Measurements from ENCODE around the gene STAMBPL1. TPM values are rescaled to one million over a fixed set of nuclear protein-coding genes. Genes with fewer than 3 reads are reported as not detected.

The STAMBPL1 gene
- total RNA-seq, 1 experiment from 2014 or later: 25.2 TPM

DNA sequence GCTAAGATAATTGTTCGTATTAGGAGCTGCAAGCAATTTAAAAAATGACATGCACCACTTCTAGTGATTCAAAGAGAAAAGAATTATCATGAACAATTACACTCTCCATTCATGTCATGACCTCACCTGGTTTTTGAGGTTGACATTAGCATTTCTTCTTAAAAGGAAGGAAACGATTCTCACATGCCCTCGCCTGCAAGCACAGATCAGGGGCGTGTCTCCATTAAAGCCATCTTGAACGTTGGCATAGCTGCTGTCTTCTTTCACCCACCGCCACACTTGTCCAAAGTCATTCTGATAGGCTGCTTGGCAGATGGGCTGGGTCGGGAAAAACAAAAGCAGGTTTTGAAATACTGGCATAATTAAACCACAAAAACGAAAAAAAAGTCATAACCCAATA, 48.3 kb upstream of the STAMBPL1 start:
- H3K4me3 ChIP-seq (ENCODE audit: low read depth in 2 of 2, low read length in 2 of 2): no peak overlapping the region
- peaks cover 3% of the 10 kb centered on the region; the same call in 1 of the 2 replicates for H3K4me1 ChIP-seq (ENCODE audit: control insufficient read depth, insufficient read depth, low read length)
- H3K9me3 ChIP-seq (ENCODE audit: control insufficient read depth, insufficient read depth, low read depth, low read length): no peaks in the 10 kb centered on the region
- BruUV-seq (replicated peaks): no TSS peak
- no peak for TF ChIP-seq POLR2AphosphoS5 (IDR thresholded peaks at IDR 0.05; ENCODE audit: low read depth, low read length)
- TF ChIP-seq, protein P1, sequence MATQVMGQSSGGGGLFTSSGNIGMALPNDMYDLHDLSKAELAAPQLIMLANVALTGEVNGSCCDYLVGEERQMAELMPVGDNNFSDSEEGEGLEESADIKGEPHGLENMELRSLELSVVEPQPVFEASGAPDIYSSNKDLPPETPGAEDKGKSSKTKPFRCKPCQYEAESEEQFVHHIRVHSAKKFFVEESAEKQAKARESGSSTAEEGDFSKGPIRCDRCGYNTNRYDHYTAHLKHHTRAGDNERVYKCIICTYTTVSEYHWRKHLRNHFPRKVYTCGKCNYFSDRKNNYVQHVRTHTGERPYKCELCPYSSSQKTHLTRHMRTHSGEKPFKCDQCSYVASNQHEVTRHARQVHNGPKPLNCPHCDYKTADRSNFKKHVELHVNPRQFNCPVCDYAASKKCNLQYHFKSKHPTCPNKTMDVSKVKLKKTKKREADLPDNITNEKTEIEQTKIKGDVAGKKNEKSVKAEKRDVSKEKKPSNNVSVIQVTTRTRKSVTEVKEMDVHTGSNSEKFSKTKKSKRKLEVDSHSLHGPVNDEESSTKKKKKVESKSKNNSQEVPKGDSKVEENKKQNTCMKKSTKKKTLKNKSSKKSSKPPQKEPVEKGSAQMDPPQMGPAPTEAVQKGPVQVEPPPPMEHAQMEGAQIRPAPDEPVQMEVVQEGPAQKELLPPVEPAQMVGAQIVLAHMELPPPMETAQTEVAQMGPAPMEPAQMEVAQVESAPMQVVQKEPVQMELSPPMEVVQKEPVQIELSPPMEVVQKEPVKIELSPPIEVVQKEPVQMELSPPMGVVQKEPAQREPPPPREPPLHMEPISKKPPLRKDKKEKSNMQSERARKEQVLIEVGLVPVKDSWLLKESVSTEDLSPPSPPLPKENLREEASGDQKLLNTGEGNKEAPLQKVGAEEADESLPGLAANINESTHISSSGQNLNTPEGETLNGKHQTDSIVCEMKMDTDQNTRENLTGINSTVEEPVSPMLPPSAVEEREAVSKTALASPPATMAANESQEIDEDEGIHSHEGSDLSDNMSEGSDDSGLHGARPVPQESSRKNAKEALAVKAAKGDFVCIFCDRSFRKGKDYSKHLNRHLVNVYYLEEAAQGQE (IDR thresholded peaks at IDR 0.05; ENCODE audit: insufficient read depth in 1 of 2, low read depth in 2 of 2, low read length in 1 of 2): no peak
- DNase-seq (ENCODE audit: low read depth, low spot score) (no peak), ATAC-seq (no peak)
- intact Hi-C loops (cut with micrococcal nuclease; ENCODE audit: unreplicated experiment) (loop anchor here (10.0 kb wide), 1 partner anchor 383 kb away; no protein-coding TSS in a partner anchor), in situ Hi-C loops (cut with HindIII; ENCODE audit: low pct_unique_long_range_greater_than_20kb, low sequenced_read_pairs) (no loop called here)
- 0 out of 2 replicates have a peak, but pooled peaks cover 2% of the 10 kb centered on the region for H3K27me3 ChIP-seq (ENCODE audit: control insufficient read depth, insufficient read depth, low read length)
- H3K36me3 ChIP-seq (ENCODE audit: control insufficient read depth, insufficient read depth, low read length): no peaks in the 10 kb centered on the region
- H3K27ac ChIP-seq (ENCODE audit: low read length): no peak overlapping the region
- ChIA-PET POLR2A (interaction anchor here (0.6 kb wide), 1 partner anchor 100 kb away, joined by 3 read pairs; no protein-coding TSS in a partner anchor), CTCF (no interaction called here)

DNA sequence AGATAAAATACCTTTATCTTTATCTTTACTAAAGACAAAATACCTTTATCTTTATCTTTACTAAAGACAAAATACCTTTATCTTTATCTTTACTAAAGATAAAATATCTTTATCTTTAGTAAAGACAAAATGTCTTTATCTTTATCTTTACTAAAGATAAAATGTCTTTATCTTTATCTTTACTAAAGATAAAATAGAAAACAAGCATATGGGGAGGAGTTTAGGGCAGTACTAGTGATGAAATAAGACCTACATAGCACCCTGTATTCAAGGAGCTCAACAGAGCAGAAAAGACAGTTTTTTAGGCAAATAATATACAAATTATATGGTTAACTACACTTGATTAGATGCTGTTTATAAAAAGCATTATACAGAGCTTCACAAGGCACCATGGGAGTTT, 47.7 kb upstream of the STAMBPL1 start:
- peaks cover 3% of the 10 kb centered on the region; the same call in 1 of the 2 replicates for H3K4me1 ChIP-seq (ENCODE audit: control insufficient read depth, insufficient read depth, low read length)
- TF ChIP-seq TCF7L2 (IDR thresholded peaks at IDR 0.05; ENCODE audit: low read depth, low read length) (no peak), POLR2AphosphoS5 (IDR thresholded peaks at IDR 0.05; ENCODE audit: low read depth, low read length) (no peak), SIN3A (IDR thresholded peaks at IDR 0.05; ENCODE audit: borderline replicate concordance, insufficient read depth, low read depth, low read length) (no peak)
- TF ChIP-seq, protein P1 (IDR thresholded peaks at IDR 0.05; ENCODE audit: insufficient read depth in 1 of 2, low read depth in 2 of 2, low read length in 1 of 2): no peak
- TF ChIP-seq, protein P2, sequence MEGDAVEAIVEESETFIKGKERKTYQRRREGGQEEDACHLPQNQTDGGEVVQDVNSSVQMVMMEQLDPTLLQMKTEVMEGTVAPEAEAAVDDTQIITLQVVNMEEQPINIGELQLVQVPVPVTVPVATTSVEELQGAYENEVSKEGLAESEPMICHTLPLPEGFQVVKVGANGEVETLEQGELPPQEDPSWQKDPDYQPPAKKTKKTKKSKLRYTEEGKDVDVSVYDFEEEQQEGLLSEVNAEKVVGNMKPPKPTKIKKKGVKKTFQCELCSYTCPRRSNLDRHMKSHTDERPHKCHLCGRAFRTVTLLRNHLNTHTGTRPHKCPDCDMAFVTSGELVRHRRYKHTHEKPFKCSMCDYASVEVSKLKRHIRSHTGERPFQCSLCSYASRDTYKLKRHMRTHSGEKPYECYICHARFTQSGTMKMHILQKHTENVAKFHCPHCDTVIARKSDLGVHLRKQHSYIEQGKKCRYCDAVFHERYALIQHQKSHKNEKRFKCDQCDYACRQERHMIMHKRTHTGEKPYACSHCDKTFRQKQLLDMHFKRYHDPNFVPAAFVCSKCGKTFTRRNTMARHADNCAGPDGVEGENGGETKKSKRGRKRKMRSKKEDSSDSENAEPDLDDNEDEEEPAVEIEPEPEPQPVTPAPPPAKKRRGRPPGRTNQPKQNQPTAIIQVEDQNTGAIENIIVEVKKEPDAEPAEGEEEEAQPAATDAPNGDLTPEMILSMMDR (IDR thresholded peaks at IDR 0.05): no peak
- H3K36me3 ChIP-seq (ENCODE audit: control insufficient read depth, insufficient read depth, low read length): no peaks in the 10 kb centered on the region
- DNase-seq (ENCODE audit: low read depth, low spot score) (no peak), ATAC-seq (no peak)
- no peak overlapping the region for H3K4me3 ChIP-seq (ENCODE audit: low read depth in 2 of 2, low read length in 2 of 2)
- no peak overlapping the region for H3K27ac ChIP-seq (ENCODE audit: low read length)
- ChIA-PET POLR2A (interaction anchor here (0.6 kb wide), 1 partner anchor 99 kb away, joined by 3 read pairs; no protein-coding TSS in a partner anchor), CTCF (no interaction called here)
- BruUV-seq (replicated peaks): no TSS peak
- no peaks in the 10 kb centered on the region for H3K9me3 ChIP-seq (ENCODE audit: control insufficient read depth, insufficient read depth, low read depth, low read length)
- intact Hi-C loops (cut with micrococcal nuclease; ENCODE audit: unreplicated experiment): loop anchor here (10.0 kb wide), 1 partner anchor 382 kb away; no protein-coding TSS in a partner anchor
- 0 out of 2 replicates have a peak, but pooled peaks cover 2% of the 10 kb centered on the region for H3K27me3 ChIP-seq (ENCODE audit: control insufficient read depth, insufficient read depth, low read length)
- in situ Hi-C loops (cut with HindIII; ENCODE audit: low pct_unique_long_range_greater_than_20kb, low sequenced_read_pairs): no loop called here
